ENCODE data around the gene PHEX.

DNA sequence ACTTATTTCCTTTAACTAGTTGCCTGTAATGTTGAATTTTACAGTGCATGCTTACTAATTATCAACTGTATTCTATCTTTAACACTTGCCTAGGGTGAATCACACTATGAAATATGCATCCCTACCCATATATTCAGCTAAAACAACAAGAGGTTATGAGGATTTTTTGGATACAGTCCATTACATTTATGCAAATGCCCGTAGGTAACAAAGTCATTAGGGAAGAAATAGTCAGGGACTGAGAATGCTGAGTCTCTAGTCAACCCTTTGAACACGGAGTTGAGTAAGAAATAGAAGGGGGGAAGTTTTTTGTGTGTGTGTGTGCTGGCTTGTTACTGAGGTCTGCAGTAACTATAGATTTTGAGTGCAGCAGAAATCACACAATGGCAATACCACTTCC is 214.5 kb downstream of the PHEX start:
- TF ChIP-seq EZH2 (IDR thresholded peaks at IDR 0.05) (no peak), POLR2AphosphoS5 (IDR thresholded peaks at IDR 0.05; ENCODE audit: borderline replicate concordance, low read depth, low read length) (no peak), FOXP2 (optimal IDR thresholded peaks at IDR 0.05; ENCODE audit: control extremely low read depth, extremely low read length, insufficient read depth) (no peak)
